Measurements from ENCODE around the gene PFKM.

GRCh38 chr12:48078901-48079300 lies 40.3 kb upstream of the PFKM start:
- TF ChIP-seq POLR2A (IDR thresholded peaks at IDR 0.05; ENCODE audit: low read length) (no peak), GATA1 (IDR thresholded peaks at IDR 0.05; ENCODE audit: low read depth, low read length) (no peak)

Measured in erythroblast (primary cell).